A549 (cell line): Measurements from ENCODE around the gene GAREM1. TPM values are rescaled to one million over a fixed set of nuclear protein-coding genes. Genes with fewer than 3 reads are reported as not detected.

Source experiments
- ATAC-seq, 2 experiments: fragments of 200-7000 bp in 1 of 2; fragments of >200 bp in 1 of 2; cut with Nextera tagmentation in 1 of 2; cut with Tn5 transposase in 1 of 2; 3 replicates each; pipeline versions ENCODE4 v1.8.0 to v1.9.1; 2018 to 2020; ENCODE audit warnings: mild to moderate bottlenecking in 1 of 2, moderate library complexity in 1 of 2
- CTCF ChIA-PET: fragments of 300-600 bp; sonication (Branson Sonifier 250); formaldehyde crosslinking; extraction: SDS; loops from one replicate; lab custom pipeline; 2021; ENCODE audit warnings: antibody characterized with exemption, inconsistent platforms; lab: Yijun Ruan, JAX
- POLR2A ChIA-PET: fragments of 350-600 bp; formaldehyde crosslinking; extraction: SDS; loops from one replicate; lab custom pipeline; 2021; ENCODE audit warnings: antibody characterized with exemption, inconsistent platforms; lab: Yijun Ruan, JAX
- DNase-seq, 2 experiments: peaks; one replicate each; pipeline versions ENCODE4 v3.0.0 to v3.0.0-alpha.2; 2011 to 2016; ENCODE audit warnings: low read depth in 1 of 2, low spot score in 1 of 2
- FAIRE-seq: peaks from 2 replicates; lab custom pipeline; 2011; peaks lifted over from hg19 to GRCh38; lab: Jason Lieb, UNC
- H3K27ac ChIP-seq, 2 experiments: fragments of >200 bp; sonication (Bioruptor Twin); formaldehyde crosslinking; 3 replicates each; pipeline ENCODE4 v1.5.1; 2016 to 2017
- H3K4me1 ChIP-seq: fragments of >200 bp; sonication (Bioruptor Twin); formaldehyde crosslinking; 3 replicates; pipeline ENCODE4 v1.6.1; 2016
- H3K4me2 ChIP-seq: fragments of >200 bp; sonication (Bioruptor Twin); formaldehyde crosslinking; 3 replicates; pipeline ENCODE4 v1.6.1; 2016
- H3K4me3 ChIP-seq: fragments of >200 bp; sonication (Bioruptor Twin); formaldehyde crosslinking; 3 replicates; pipeline ENCODE4 v1.5.1; 2016
- H3K9me3 ChIP-seq: fragments of >200 bp; sonication (Bioruptor Twin); formaldehyde crosslinking; 3 replicates; pipeline ENCODE4 v1.6.1; 2016
- ATOH8 ChIP-seq: fragments of 250-450 bp; sonication (Bioruptor Pico); IDR thresholded peaks from 2 replicates; pipeline ENCODE4 v1.5.0; 2020; ENCODE audit warnings: low read depth, mild to moderate bottlenecking, moderate library complexity
- BHLHE40 ChIP-seq: IDR thresholded peaks from 2 replicates; pipeline ENCODE4 v1.6.1; 2012; ENCODE audit warnings: low read depth, low read length, inconsistent platforms
- CHD4 ChIP-seq: fragments of 200-600 bp; sonication (generic); IDR thresholded peaks from 2 replicates; pipeline ENCODE4 v1.6.1; 2016; ENCODE audit warnings: antibody characterized with exemption, mild to moderate bottlenecking, borderline replicate concordance
- ESRRA ChIP-seq: fragments of 150-350 bp; IDR thresholded peaks from 2 replicates; pipeline ENCODE4 v1.6.1; 2014; ENCODE audit warnings: mild to moderate bottlenecking, low read length, borderline replicate concordance
- FOSB ChIP-seq: fragments of 250-450 bp; sonication (Bioruptor Pico); IDR thresholded peaks from 2 replicates; pipeline ENCODE4 v1.5.0; 2020; ENCODE audit warnings: mild to moderate bottlenecking, moderate library complexity
- FOSL2 ChIP-seq, 2 experiments: fragments of 450-650 bp in 1 of 2; fragments of >200 bp in 1 of 2; sonication (Bioruptor Twin) in 1 of 2; formaldehyde crosslinking; IDR thresholded peaks; 2 replicates each; pipeline versions ENCODE4 v1.5.0 to v1.6.1; 2016 to 2020; ENCODE audit warnings: mild to moderate bottlenecking in 1 of 2, moderate library complexity in 1 of 2
- FOXS1 ChIP-seq: fragments of 250-450 bp; sonication (Bioruptor Pico); IDR thresholded peaks from 2 replicates; pipeline ENCODE4 v1.5.0; 2020; ENCODE audit warnings: mild to moderate bottlenecking, moderate library complexity
- HDAC2 ChIP-seq: fragments of 200-600 bp; sonication (generic); IDR thresholded peaks from 2 replicates; pipeline ENCODE4 v1.6.1; 2016
- HES2 ChIP-seq: fragments of >200 bp; sonication (Bioruptor Twin); formaldehyde crosslinking; IDR thresholded peaks from 2 replicates; pipeline ENCODE4 v1.6.1; 2016
- HEYL ChIP-seq: fragments of 250-450 bp; sonication (Bioruptor Pico); IDR thresholded peaks from 2 replicates; pipeline ENCODE4 v1.8.0; 2021; ENCODE audit warnings: mild to moderate bottlenecking, moderate library complexity
- KDM1A ChIP-seq: fragments of 200-600 bp; sonication (generic); IDR thresholded peaks from 2 replicates; pipeline ENCODE4 v1.6.1; 2016; ENCODE audit warnings: low read depth, mild to moderate bottlenecking
- MAZ ChIP-seq: fragments of 150-350 bp; IDR thresholded peaks from 2 replicates; pipeline ENCODE4 v1.6.1; 2014; ENCODE audit warnings: antibody characterized with exemption, low read depth, low read length, borderline replicate concordance
- POLR2AphosphoS2 ChIP-seq: conservative IDR thresholded peaks from 2 replicates; pipeline ENCODE4 v1.6.1; 2012; ENCODE audit warnings: low read length, improper control_type of control experiment, inconsistent platforms
- RARB ChIP-seq: fragments of 250-450 bp; sonication (Bioruptor Pico); IDR thresholded peaks from 2 replicates; pipeline ENCODE4 v1.8.0; 2021; ENCODE audit warnings: mild to moderate bottlenecking, moderate library complexity
- RFX5 ChIP-seq: fragments of 450-650 bp; IDR thresholded peaks from 2 replicates; pipeline ENCODE4 v1.7.1; 2014; ENCODE audit warnings: antibody characterized with exemption, mild to moderate bottlenecking, moderate library complexity
- SMC3 ChIP-seq: fragments of >200 bp; sonication (Bioruptor Twin); formaldehyde crosslinking; IDR thresholded peaks from 3 replicates; pipeline ENCODE4 v1.6.1; 2018; ENCODE audit warnings: inconsistent platforms
- TFCP2L1 ChIP-seq: fragments of 250-450 bp; sonication (Bioruptor Pico); IDR thresholded peaks from 2 replicates; pipeline ENCODE4 v1.5.0; 2021; ENCODE audit warnings: mild to moderate bottlenecking
- ZC3H11A ChIP-seq: fragments of 450-650 bp; IDR thresholded peaks from 2 replicates; pipeline ENCODE4 v1.6.1; 2014; ENCODE audit warnings: antibody characterized with exemption, mild to moderate bottlenecking
- WGBS: methylation state at CpG from one replicate; pipeline ENCODE4 v1.1.6; 2017; ENCODE audit errors: missing lambda C conversion rate; 5-methylcytosine and 5-hydroxymethylcytosine counted together
- polyA plus RNA-seq, 4 experiments: library from polyadenylated mRNA; depleted of rRNA in 3 of 4; stranded (reverse); fragments of >200 nt; fragmentation: RNase III in 1 of 4; extraction: RNeasy Plus Mini Kit Qiagen cat#74134 plus additional on column Dnase treatment in 1 of 4; gene quantifications; 2 replicates in 3 of 4; 3 replicates in 1 of 4; pipeline ENCODE4 v1.2.3, GENCODE V29; 2011 to 2017
- TF ChIP-seq, protein P1 (sequence below): fragments of 150-350 bp; IDR thresholded peaks from 2 replicates; pipeline ENCODE4 v1.6.1; 2014; ENCODE audit warnings: low read depth, mild to moderate bottlenecking, low read length
- TF ChIP-seq, protein P2 (sequence below): IDR thresholded peaks from 2 replicates; pipeline ENCODE4 v1.6.1; 2012
- TF ChIP-seq, protein P3 (sequence below): IDR thresholded peaks from 2 replicates; pipeline ENCODE4 v1.6.1; 2012; ENCODE audit warnings: low read depth, borderline replicate concordance
- TF ChIP-seq, protein P4 (sequence below): fragments of >200 bp; sonication (Bioruptor Twin); formaldehyde crosslinking; IDR thresholded peaks from 3 replicates; pipeline ENCODE4 v1.6.1; 2016
- TF ChIP-seq, protein P5 (sequence below): fragments of 200-600 bp; sonication (generic); IDR thresholded peaks from 2 replicates; pipeline ENCODE4 v1.6.1; 2016; ENCODE audit warnings: antibody characterized with exemption, mild to moderate bottlenecking, moderate library complexity

The GAREM1 gene
- polyA plus RNA-seq, 2 of the 4 experiments (the other 2 are of a cell fraction), result 1.3 to 5.0 TPM

DNA sequence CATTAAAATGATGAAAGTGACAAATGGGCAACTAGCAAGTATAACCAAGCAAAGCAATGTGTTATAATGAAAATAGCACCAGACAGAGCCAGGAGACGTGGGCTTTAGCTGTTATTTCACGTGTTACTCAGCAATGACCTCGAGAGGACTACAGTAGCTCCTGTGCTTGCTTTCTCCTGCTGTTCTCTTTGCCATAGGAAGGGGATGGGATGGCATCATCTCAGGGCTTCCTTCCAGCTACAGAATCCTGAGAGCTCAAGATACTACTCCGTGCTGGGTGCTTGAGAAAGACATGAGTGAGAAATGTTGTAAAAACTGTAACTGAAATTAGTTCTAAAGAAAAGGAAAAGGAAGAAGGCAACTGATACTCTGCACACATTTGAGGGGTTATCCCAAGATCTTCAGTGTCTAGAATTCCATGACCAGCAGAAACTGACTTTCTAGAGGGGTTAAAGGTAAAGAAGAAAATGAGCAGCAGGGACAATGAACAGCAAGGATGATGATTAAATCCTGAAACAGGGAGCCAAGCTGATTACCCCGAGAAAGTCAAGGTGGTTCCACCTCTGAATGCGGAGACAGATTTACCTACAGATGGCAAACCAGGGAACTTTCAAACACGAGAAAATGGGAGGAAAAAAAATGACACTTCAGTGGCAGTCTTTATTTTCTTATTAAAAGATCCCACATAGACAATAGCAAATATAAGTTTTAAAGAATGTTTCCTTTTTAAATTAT, 33.4 kb downstream of the GAREM1 start:
- no peak for DNase-seq
- Histone ChIP-seq H3K27ac (no peak overlapping the region), H3K4me3 (no peak overlapping the region)
- WGBS, result 56% methylated on average over 7 of the region's 7 CpGs
- CTCF ChIA-PET, result interaction anchor here (1.2 kb wide), 1 partner anchor 166 kb away, joined by 3 read pairs; no protein-coding TSS in a partner anchor
- no peak for FAIRE-seq
- TF ChIP-seq RFX5, result no peak
- no peak for TF ChIP-seq HEYL (CRISPR knock-in tag)
- no peak for TF ChIP-seq RARB (CRISPR knock-in tag)
- TF ChIP-seq ESRRA, result no peak
- no peak for TF ChIP-seq ZC3H11A
- TF ChIP-seq, protein P1, sequence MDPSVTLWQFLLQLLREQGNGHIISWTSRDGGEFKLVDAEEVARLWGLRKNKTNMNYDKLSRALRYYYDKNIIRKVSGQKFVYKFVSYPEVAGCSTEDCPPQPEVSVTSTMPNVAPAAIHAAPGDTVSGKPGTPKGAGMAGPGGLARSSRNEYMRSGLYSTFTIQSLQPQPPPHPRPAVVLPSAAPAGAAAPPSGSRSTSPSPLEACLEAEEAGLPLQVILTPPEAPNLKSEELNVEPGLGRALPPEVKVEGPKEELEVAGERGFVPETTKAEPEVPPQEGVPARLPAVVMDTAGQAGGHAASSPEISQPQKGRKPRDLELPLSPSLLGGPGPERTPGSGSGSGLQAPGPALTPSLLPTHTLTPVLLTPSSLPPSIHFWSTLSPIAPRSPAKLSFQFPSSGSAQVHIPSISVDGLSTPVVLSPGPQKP, result no peak
- no peak for TF ChIP-seq HES2
- TF ChIP-seq, protein P2, sequence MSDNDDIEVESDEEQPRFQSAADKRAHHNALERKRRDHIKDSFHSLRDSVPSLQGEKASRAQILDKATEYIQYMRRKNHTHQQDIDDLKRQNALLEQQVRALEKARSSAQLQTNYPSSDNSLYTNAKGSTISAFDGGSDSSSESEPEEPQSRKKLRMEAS, result no peak
- no peak for TF ChIP-seq KDM1A
- TF ChIP-seq ATOH8, result no peak
- TF ChIP-seq BHLHE40, result no peak
- TF ChIP-seq CHD4, result no peak
- no peak for TF ChIP-seq FOSL2 (IDR thresholded peaks at IDR 0.05)
- no peak for TF ChIP-seq FOSL2 (CRISPR knock-in tag; IDR thresholded peaks at IDR 0.05)
- TF ChIP-seq SMC3, result no peak
- TF ChIP-seq, all 56 proteins: peak for 0
- ATAC-seq, result no peak
- Histone ChIP-seq H3K4me2 (no peak overlapping the region), H3K4me1 (no peaks in the 10 kb centered on the region), H3K9me3 (no peaks in the 10 kb centered on the region)
- POLR2A ChIA-PET, result no interaction called here

- ChIA-PET POLR2A (no interaction called here), CTCF (interaction anchor here (0.8 to 1.5 kb wide), 3 partner anchors 35 to 164 kb away, joined by 3 read pairs; partner anchors contain the start of gene GAREM1)
- no peaks in the 10 kb centered on the region for H3K4me1 ChIP-seq
- no peak for DNase-seq
- H3K9me3 ChIP-seq, result no peaks in the 10 kb centered on the region; the same call in 2 of the 3 replicates
- no peak overlapping the region for H3K4me2 ChIP-seq
- ATAC-seq, result no peak
- H3K27ac ChIP-seq, result no peak overlapping the region
- no peak for TF ChIP-seq FOSB (CRISPR knock-in tag)
- no peak for TF ChIP-seq POLR2AphosphoS2
- TF ChIP-seq MAZ, result no peak
- no peak for TF ChIP-seq HDAC2
- TF ChIP-seq TFCP2L1 (CRISPR knock-in tag), result no peak
- TF ChIP-seq, protein P3, sequence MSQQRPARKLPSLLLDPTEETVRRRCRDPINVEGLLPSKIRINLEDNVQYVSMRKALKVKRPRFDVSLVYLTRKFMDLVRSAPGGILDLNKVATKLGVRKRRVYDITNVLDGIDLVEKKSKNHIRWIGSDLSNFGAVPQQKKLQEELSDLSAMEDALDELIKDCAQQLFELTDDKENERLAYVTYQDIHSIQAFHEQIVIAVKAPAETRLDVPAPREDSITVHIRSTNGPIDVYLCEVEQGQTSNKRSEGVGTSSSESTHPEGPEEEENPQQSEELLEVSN, result no peak
- TF ChIP-seq, protein P4, sequence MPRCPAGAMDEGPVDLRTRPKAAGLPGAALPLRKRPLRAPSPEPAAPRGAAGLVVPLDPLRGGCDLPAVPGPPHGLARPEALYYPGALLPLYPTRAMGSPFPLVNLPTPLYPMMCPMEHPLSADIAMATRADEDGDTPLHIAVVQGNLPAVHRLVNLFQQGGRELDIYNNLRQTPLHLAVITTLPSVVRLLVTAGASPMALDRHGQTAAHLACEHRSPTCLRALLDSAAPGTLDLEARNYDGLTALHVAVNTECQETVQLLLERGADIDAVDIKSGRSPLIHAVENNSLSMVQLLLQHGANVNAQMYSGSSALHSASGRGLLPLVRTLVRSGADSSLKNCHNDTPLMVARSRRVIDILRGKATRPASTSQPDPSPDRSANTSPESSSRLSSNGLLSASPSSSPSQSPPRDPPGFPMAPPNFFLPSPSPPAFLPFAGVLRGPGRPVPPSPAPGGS, result no peak
- no peak for TF ChIP-seq FOXS1 (CRISPR knock-in tag)
- TF ChIP-seq, protein P5, sequence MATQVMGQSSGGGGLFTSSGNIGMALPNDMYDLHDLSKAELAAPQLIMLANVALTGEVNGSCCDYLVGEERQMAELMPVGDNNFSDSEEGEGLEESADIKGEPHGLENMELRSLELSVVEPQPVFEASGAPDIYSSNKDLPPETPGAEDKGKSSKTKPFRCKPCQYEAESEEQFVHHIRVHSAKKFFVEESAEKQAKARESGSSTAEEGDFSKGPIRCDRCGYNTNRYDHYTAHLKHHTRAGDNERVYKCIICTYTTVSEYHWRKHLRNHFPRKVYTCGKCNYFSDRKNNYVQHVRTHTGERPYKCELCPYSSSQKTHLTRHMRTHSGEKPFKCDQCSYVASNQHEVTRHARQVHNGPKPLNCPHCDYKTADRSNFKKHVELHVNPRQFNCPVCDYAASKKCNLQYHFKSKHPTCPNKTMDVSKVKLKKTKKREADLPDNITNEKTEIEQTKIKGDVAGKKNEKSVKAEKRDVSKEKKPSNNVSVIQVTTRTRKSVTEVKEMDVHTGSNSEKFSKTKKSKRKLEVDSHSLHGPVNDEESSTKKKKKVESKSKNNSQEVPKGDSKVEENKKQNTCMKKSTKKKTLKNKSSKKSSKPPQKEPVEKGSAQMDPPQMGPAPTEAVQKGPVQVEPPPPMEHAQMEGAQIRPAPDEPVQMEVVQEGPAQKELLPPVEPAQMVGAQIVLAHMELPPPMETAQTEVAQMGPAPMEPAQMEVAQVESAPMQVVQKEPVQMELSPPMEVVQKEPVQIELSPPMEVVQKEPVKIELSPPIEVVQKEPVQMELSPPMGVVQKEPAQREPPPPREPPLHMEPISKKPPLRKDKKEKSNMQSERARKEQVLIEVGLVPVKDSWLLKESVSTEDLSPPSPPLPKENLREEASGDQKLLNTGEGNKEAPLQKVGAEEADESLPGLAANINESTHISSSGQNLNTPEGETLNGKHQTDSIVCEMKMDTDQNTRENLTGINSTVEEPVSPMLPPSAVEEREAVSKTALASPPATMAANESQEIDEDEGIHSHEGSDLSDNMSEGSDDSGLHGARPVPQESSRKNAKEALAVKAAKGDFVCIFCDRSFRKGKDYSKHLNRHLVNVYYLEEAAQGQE, result no peak
- no peak for TF ChIP-seq FOSL2 (IDR thresholded peaks at IDR 0.05)
- no peak for TF ChIP-seq FOSL2 (CRISPR knock-in tag; IDR thresholded peaks at IDR 0.05)
- FAIRE-seq, result no peak
- 85% methylated on average over 5 of the region's 5 CpGs for WGBS
- H3K4me3 ChIP-seq, result no peak overlapping the region
These were observed 34.8 kb downstream of the GAREM1 start for GRCh38 chr18:32435631-32436500.
